PFSK-1 (cell line): ENCODE results near the gene ST3GAL5.

ENCODE experiments used
- FOXP2 ChIP-seq: optimal IDR thresholded peaks from 2 replicates; pipeline ENCODE3; 2011; ENCODE audit warnings: borderline replicate concordance, control low read depth, inconsistent platforms; ENCODE audit not compliant: insufficient read depth; ENCODE audit errors: extremely low read length, extremely low read depth
- POLR2AphosphoS5 ChIP-seq: IDR thresholded peaks from 2 replicates; pipeline ENCODE4 v1.6.1; 2012; ENCODE audit warnings: low read depth, mild to moderate bottlenecking, control low read depth, low read length, moderate library complexity
- REST ChIP-seq, 2 experiments: IDR thresholded peaks; 2 replicates each; pipeline versions ENCODE4 v1.6.1 to v1.8.0; 2011 to 2012; ENCODE audit warnings: low read depth in 2 of 2, low read length in 2 of 2, control low read depth in 1 of 2, inconsistent platforms in 1 of 2, mild to moderate bottlenecking in 1 of 2, moderate library complexity in 1 of 2; ENCODE audit not compliant: insufficient read depth in 1 of 2
- SIN3A ChIP-seq: IDR thresholded peaks from 2 replicates; pipeline ENCODE4 v1.6.1; 2012; ENCODE audit warnings: mild to moderate bottlenecking, low read length, moderate library complexity, borderline replicate concordance; ENCODE audit not compliant: insufficient read depth
- TAF1 ChIP-seq: IDR thresholded peaks from 2 replicates; pipeline ENCODE4 v1.6.1; 2012; ENCODE audit warnings: low read length, control low read depth, borderline replicate concordance; ENCODE audit not compliant: insufficient read depth

Gene ST3GAL5

GRCh38 chr2:85850451-85850850, 38.3 kb downstream of the ST3GAL5 start:
- TF ChIP-seq SIN3A (no peak), TAF1 (no peak), FOXP2 (no peak), POLR2AphosphoS5 (no peak), REST (IDR thresholded peaks at IDR 0.05; ENCODE audit: insufficient read depth in 1 of 2, low read depth in 2 of 2, low read length in 2 of 2) (no peak)

GRCh38 chr2:85847051-85847588, 41.7 kb downstream of the ST3GAL5 start:
- TF ChIP-seq SIN3A = no peak
- no peak for TF ChIP-seq REST (IDR thresholded peaks at IDR 0.05; ENCODE audit: insufficient read depth in 1 of 2, low read depth in 2 of 2, low read length in 2 of 2)
- no peak for TF ChIP-seq POLR2AphosphoS5
- no peak for TF ChIP-seq TAF1
- no peak for TF ChIP-seq FOXP2

- TF ChIP-seq POLR2AphosphoS5 (no peak), SIN3A (no peak), REST (IDR thresholded peaks at IDR 0.05; ENCODE audit: insufficient read depth in 1 of 2, low read depth in 2 of 2, low read length in 2 of 2) (no peak), FOXP2 (no peak), TAF1 (no peak)
Measured at GRCh38 chr2:85846411-85846810, 42.4 kb downstream of the ST3GAL5 start.

GRCh38 chr2:85844486-85844885, 44.3 kb downstream of the ST3GAL5 start:
- TF ChIP-seq FOXP2 = no peak
- no peak for TF ChIP-seq POLR2AphosphoS5
- TF ChIP-seq SIN3A = no peak
- TF ChIP-seq REST (IDR thresholded peaks at IDR 0.05; ENCODE audit: insufficient read depth in 1 of 2, low read depth in 2 of 2, low read length in 2 of 2) = no peak
- no peak for TF ChIP-seq TAF1

GRCh38 chr2:85843543-85843942, 45.2 kb downstream of the ST3GAL5 start:
- TF ChIP-seq REST (IDR thresholded peaks at IDR 0.05; ENCODE audit: insufficient read depth in 1 of 2, low read depth in 2 of 2, low read length in 2 of 2) = no peak
- TF ChIP-seq FOXP2 = no peak
- no peak for TF ChIP-seq POLR2AphosphoS5
- no peak for TF ChIP-seq TAF1
- no peak for TF ChIP-seq SIN3A
